Transverse colon (tissue), 4 donors: ENCODE measurements around the gene TAF4. TPM values are rescaled to one million over a fixed set of nuclear protein-coding genes. Genes with fewer than 3 reads are reported as not detected.

Experiments
- DNase-seq: peaks from one replicate; pipeline ENCODE4 v3.0.0-alpha.2; 2019
- H3K27ac ChIP-seq, 4 donors: fragments of 200-600 bp; sonication (generic); 2 replicates each; pipeline ENCODE4 v1.5.1; 2016 to 2018; ENCODE audit warnings: inconsistent platforms in 4 of 4
- H3K27me3 ChIP-seq: fragments of 200-600 bp; sonication (generic); 2 replicates; pipeline ENCODE4 v1.5.1; 2017; ENCODE audit warnings: inconsistent platforms
- H3K36me3 ChIP-seq, 4 donors: fragments of 200-600 bp; sonication (generic); 2 replicates each; pipeline ENCODE4 v1.5.1; 2017 to 2019; ENCODE audit warnings: inconsistent platforms in 4 of 4
- H3K4me1 ChIP-seq, 4 donors: fragments of 200-600 bp; sonication (generic); 2 replicates each; pipeline ENCODE4 v1.5.1; 2017 to 2020; ENCODE audit warnings: inconsistent platforms in 4 of 4
- H3K4me3 ChIP-seq, 4 donors: fragments of 200-600 bp; sonication (generic); 1 replicate in 1 of 4; 2 replicates in 3 of 4; pipeline versions ENCODE4 v1.5.1 to v1.6.1; 2017 to 2019; ENCODE audit warnings: inconsistent platforms in 4 of 4
- H3K9me3 ChIP-seq, 2 donors: fragments of 200-600 bp; sonication (generic); 2 replicates each; pipeline ENCODE4 v1.5.1; 2017 to 2019; ENCODE audit warnings: inconsistent platforms in 2 of 2
- CTCF ChIP-seq, 5 experiments: fragments of 200-600 bp in 3 of 5; fragments of 450-650 bp in 2 of 5; sonication (generic) in 3 of 5; IDR thresholded peaks; 1 replicate in 2 of 5; 2 replicates in 3 of 5; pipeline ENCODE4 v1.5.1; 2016 to 2017; ENCODE audit warnings: antibody characterized with exemption in 5 of 5, inconsistent platforms in 3 of 5, mild to moderate bottlenecking in 2 of 5, moderate library complexity in 1 of 5
- EP300 ChIP-seq: sonication (generic); formaldehyde crosslinking; IDR thresholded peaks from one replicate; pipeline ENCODE4 v1.6.1; 2017; ENCODE audit warnings: antibody characterized with exemption, low read depth
- POLR2A ChIP-seq: fragments of 450-650 bp; IDR thresholded peaks from one replicate; pipeline ENCODE4 v1.6.1; 2016; ENCODE audit warnings: antibody characterized with exemption, mild to moderate bottlenecking, moderate library complexity
- POLR2AphosphoS5 ChIP-seq, 3 donors: sonication (generic); formaldehyde crosslinking; IDR thresholded peaks; one replicate each; pipeline ENCODE4 v1.6.1; 2016; ENCODE audit warnings: antibody characterized with exemption in 3 of 3
- WGBS, 2 donors: methylation state at CpG; one replicate each; pipeline ENCODE4 v1.1.5; 2018; ENCODE audit warnings: low coverage in 1 of 2; 5-methylcytosine and 5-hydroxymethylcytosine counted together
- in situ Hi-C, 4 donors: fragments of 200-750 bp; cut with MboI; loops; one replicate each; pipeline versions ENCODE4 v1.15.0 to v1.15.1; 2017; ENCODE audit warnings: low sequenced_read_pairs in 3 of 4, low pct_ligation_motif_present in 1 of 4, low pct_unique_long_range_greater_than_20kb in 1 of 4
- intact Hi-C: fragments of 100-400 bp; cut with DNase I; formaldehyde crosslinking; loops from one replicate; pipeline ENCODE4 v1.15.1; 2023; ENCODE audit warnings: low total_unique reads
- total RNA-seq, 4 donors: library from RNA; depleted of rRNA; stranded (reverse); fragments of >200 nt; gene quantifications; one replicate each; pipeline ENCODE4 v1.1.0, GENCODE V29; 2016

Gene TAF4
- total RNA-seq, 4 donors from 2014 or later, result 18.9 to 39.5 (median 24.3) TPM

DNA sequence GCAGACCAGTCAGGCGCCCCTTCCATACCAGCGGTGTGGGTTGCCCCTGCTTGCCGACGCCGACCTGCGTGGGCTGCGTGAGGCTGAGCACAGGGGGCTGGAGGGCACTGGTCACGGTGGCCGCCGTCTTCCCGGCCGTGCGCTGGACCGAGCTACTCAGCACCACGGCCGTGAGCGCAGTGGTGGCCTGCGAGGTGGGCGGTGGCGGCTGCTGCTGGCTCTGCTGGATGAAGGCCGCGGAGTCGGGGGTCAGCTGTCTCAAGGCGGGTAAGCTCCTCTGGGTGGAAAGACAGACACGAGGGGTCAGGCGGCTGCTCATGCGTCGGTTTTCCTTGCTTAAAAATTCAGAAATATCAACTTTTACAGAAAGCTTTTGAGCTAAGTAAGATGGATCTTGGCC lies 59.2 kb downstream of the TAF4 start:
- no peak overlapping the region for H3K4me3 ChIP-seq
- H3K9me3 ChIP-seq, result no peaks in the 10 kb centered on the region
- WGBS, 2 donors, result 94 to 96% methylated on average over 3 to 28 of the region's 28 CpGs
- TF ChIP-seq CTCF (IDR thresholded peaks at IDR 0.05), result no peak
- no peak for TF ChIP-seq POLR2AphosphoS5 (IDR thresholded peaks at IDR 0.05)
- TF ChIP-seq POLR2A, result no peak
- TF ChIP-seq EP300, result no peak
- H3K27ac ChIP-seq, result no peak overlapping the region
- DNase-seq, result no peak
- in situ Hi-C loops, result no loop called here
- H3K4me1 ChIP-seq, result peaks cover 0 to 4% (median 0%) of the 10 kb centered on the region in 4 donors
- peaks cover 0 to 81% (median 27%) of the 10 kb centered on the region in 4 donors for H3K36me3 ChIP-seq
- H3K27me3 ChIP-seq, result no peaks in the 10 kb centered on the region
- intact Hi-C loops, result no loop called here

GRCh38 chr20:62004614-62005013 lies 61.1 kb downstream of the TAF4 start:
- Histone ChIP-seq H3K9me3 (no peaks in the 10 kb centered on the region), H3K4me1 (no peaks in the 10 kb centered on the region), H3K36me3 (peaks cover 0 to 86% (median 27%) of the 10 kb centered on the region in 4 donors), H3K27ac (no peak overlapping the region), H3K27me3 (no peaks in the 10 kb centered on the region), H3K4me3 (no peak overlapping the region)
- intact Hi-C loops (no loop called here), in situ Hi-C loops (no loop called here)
- no peak for TF ChIP-seq POLR2A
- no peak for TF ChIP-seq EP300
- no peak for TF ChIP-seq POLR2AphosphoS5 (IDR thresholded peaks at IDR 0.05)
- TF ChIP-seq CTCF (IDR thresholded peaks at IDR 0.05), result no peak
- no peak for DNase-seq
- 95% methylated on average over 5 of the region's 5 CpGs; no CpG with 5 or more reads in 1 of the 2 donors for WGBS, 2 donors

GRCh38 chr20:62003567-62004405 lies 61.9 kb downstream of the TAF4 start:
- intact Hi-C loops (no loop called here), in situ Hi-C loops (no loop called here)
- no peak overlapping the region for H3K27ac ChIP-seq
- H3K4me3 ChIP-seq, result no peak overlapping the region
- 67 to 90% methylated on average over 1 to 24 of the region's 24 CpGs for WGBS, 2 donors
- H3K4me1 ChIP-seq, result no peaks in the 10 kb centered on the region
- no peaks in the 10 kb centered on the region for H3K27me3 ChIP-seq
- no peaks in the 10 kb centered on the region for H3K9me3 ChIP-seq
- no peak for TF ChIP-seq CTCF (IDR thresholded peaks at IDR 0.05)
- peaks cover 0 to 86% (median 24%) of the 10 kb centered on the region in 4 donors for H3K36me3 ChIP-seq
- DNase-seq, result no peak

DNA sequence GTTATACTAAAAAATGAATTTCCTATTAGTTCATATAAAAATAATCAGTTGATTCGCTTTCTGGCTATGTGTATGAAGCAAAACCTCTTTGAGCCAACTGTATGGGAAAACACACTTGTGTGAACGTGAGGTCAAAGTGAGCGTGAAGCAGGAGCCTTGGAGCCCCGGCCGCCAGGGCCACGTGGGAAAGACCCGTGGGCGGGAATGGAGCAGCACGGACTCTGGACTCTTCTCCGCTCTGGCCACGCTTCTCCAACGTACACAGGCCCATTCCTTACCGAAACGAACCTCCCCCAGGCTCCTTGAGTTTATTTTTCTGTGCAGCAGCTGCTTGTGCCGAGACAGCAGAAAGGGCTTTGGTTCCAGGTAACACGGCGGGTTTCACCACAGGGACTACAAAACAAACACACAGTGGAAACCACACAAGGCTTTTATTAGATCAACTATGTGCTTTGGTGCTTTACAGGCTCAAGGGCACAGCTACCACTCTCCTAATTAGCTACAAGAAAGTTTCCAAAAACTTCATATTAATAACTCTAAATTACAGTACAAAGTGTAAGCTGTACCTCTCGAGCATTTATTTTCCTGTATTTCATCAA lies 62.7 kb downstream of the TAF4 start:
- no peaks in the 10 kb centered on the region for H3K27me3 ChIP-seq
- H3K4me3 ChIP-seq, result no peak overlapping the region
- WGBS, 2 donors, result 94 to 95% methylated on average over 2 to 18 of the region's 18 CpGs
- no peaks in the 10 kb centered on the region for H3K9me3 ChIP-seq
- no peak for DNase-seq
- intact Hi-C loops, result no loop called here
- no peak overlapping the region for H3K27ac ChIP-seq
- in situ Hi-C loops, result no loop called here
- H3K4me1 ChIP-seq, result no peaks in the 10 kb centered on the region
- peaks cover 0 to 84% (median 24%) of the 10 kb centered on the region in 4 donors for H3K36me3 ChIP-seq
- no peak for TF ChIP-seq EP300
- TF ChIP-seq POLR2AphosphoS5 (IDR thresholded peaks at IDR 0.05), result no peak
- no peak for TF ChIP-seq POLR2A
- TF ChIP-seq CTCF (IDR thresholded peaks at IDR 0.05), result no peak
